IPS DF 4.7 (cell line): Measurements from ENCODE around the gene KBTBD2.
"Not testable (repeated sequence)": the region's sequence is repeated elsewhere in the genome, so short reads cannot be mapped to it uniquely, and the experiment has no call there.

ENCODE experiments used
- DNase-seq: peaks from one replicate; pipeline ENCODE4 v3.0.0-alpha.2; 2013; ENCODE audit warnings: low spot score; ENCODE audit errors: extremely low read depth

The KBTBD2 gene

DNA sequence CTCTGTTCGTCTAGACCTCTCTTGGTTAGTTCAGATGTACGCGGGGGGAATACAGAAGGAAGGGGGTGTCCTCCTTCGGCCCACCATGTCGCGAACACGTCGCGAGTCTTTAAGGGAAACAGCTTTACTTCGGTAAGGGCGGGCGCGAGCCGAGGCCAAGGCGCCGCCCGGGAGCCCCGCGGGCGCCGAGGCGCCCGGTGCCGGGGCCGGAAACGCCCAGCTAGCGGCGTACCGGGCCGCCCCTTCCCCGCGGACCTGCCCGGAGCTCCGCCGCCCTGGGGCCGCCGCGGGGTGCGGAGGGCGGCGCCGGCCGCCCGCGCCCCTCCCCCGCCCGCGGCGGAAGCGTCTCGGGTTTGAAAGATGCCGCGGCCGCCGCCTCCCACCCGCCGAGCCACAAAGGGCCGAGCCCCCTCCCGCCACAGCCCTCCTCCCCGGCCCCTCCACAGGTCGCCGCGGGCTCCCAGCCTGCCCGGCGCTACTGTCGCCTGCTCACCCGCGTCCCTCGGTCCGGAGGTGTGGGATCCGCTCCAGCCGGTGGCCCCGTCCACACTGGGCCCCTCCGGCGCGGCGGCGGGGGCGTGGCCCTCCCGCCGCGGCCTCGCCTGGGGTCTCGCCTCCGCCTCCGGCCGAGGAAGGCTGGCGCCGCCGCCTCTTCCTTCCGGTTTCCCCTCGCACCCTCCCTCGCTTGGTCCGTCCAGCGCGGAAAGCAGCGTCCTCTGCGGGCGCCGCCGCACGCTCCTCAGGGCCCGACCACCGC lies at the start of gene KBTBD2:
Gene KBTBD2, minus strand, starts transcription at position 718 of the 757 bp plus-strand sequence. CDS start 12,156 bp downstream, outside the sequence.
- no peak for DNase-seq

- no peak for DNase-seq
These were observed 49.6 kb upstream of the KBTBD2 start for GRCh38 chr7:32941181-32941580.

- DNase-seq = no peak
These were observed 46.0 kb upstream of the KBTBD2 start for GRCh38 chr7:32937344-32938174.

DNA sequence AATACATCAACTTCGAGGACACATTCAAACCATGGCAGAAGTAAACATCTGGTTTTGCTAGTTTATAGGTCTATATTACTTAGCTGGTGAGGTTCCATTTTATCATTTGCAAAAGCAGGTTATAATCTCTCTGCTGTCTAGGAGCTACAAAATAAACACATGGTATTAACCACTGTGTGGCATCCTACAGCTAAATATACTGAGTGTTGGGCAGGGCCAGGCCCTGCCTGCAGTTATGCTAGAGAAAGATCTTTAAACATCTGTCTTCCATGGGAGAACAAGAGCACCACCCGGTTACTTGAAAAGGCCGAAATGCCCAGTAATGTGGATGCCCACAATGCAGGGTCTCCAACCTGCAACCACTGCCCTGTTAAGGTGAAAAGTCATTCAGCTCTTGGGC lies 45.1 kb upstream of the KBTBD2 start:
- no peak for DNase-seq

DNA sequence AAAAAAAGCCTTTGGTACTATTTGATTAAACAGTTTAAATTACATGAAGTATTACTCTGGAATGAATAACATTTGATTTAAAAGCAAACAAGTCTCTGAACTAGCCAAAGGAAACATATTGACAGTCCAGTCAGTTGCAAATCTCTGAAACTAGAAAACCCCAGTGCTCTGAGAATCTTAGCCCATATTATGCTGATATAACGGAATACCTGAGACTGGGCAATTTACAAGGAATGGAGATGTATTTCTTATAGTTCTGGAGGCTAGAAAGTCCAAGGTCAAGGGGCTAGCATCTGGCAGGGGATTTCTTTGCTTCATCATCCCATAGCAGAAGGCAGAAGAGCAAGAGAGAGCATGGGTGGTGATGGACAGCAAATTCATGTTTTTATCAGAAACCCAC lies 44.0 kb upstream of the KBTBD2 start:
- no peak for DNase-seq

DNA sequence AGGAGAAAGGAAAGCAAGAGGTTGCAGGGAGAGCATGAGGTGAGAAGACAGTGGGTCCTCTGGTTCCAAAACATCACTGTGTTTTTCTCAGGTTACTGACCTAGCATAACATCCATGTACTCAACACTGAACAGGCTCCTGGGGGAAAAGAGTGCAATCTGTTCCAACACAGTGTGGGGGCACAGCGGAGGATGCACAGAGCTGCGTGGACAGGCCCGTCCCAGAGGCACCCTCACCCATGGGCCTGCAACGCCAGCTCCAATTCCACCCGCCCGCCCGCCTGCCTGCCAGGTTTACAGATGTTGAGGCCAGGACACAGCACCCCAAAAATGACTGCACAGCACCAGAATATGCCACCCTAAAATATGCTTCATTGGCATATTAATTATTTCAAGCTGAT lies 38.8 kb upstream of the KBTBD2 start:
- no peak for DNase-seq

- DNase-seq = no peak
These were observed 38.0 kb upstream of the KBTBD2 start for GRCh38 chr7:32929430-32930143.

- no peak for DNase-seq
These were observed 37.3 kb upstream of the KBTBD2 start for GRCh38 chr7:32928785-32929298.

DNA sequence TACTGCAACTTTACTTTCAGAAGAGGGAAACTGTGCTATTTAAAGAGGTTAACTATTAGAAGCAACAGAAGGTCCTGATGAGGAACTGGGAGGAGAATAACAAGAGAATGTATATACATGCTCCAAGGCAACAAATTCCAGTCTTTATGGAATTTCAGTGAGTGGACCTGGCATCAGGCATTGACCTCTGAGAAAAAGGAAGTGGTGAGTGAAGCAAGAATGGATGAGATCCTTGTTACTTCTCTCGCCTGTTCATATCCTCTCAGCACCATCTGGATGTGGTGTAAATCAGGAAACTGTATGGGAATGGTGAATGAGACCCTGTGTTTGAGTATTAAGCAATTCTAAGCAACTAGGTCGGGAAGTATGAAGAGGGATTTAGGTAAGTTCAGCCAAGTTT lies 30.3 kb upstream of the KBTBD2 start:
- no peak for DNase-seq

- DNase-seq = not testable (repeated sequence)
These were observed 25.4 kb upstream of the KBTBD2 start for GRCh38 chr7:32916994-32917393.

DNA sequence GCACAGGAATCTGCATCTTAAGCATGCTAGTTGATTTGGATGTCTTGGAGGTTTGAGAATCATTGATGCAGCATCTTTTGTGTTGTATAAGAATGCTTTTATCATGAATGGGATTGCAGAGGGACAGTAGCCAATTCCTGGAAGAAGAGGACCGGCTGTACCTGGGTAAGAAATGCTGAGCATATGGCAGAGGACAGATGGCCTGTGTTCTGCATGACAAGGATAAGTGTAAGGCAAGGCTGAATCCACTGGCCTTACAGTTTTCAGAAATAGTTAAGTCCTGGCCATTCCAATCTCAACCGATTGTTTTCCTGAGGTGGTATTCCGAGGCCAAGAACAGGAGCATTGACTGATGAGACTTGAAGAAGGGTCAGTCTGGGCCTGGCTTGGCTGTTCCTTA lies 24.4 kb upstream of the KBTBD2 start:
- no peak for DNase-seq

DNA sequence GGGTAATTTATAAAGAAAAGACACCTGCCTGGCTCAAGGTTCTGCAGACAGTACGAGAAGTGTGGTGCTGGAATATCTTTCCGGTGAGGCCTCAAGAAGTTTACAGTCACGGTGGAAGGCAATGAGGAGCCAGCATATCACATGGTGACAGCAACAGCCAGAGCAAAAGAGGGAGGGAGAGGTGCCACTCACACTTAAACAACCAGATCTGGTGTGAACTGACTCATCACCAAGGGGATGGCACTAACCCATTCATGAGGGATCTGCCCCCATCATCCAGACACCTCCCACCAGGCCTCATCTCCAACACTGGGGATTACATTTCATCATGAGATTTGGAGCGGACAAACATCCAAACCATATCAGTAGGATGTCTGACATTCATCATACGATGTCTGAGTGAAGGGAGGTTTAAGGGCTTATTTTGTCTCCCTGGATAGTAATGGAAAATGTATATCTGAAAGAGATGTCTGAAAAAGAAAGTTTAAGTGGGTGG lies 23.5 kb upstream of the KBTBD2 start:
- DNase-seq = no peak

GRCh38 chr7:32914184-32914583 lies 22.6 kb upstream of the KBTBD2 start:
- no peak for DNase-seq

DNA sequence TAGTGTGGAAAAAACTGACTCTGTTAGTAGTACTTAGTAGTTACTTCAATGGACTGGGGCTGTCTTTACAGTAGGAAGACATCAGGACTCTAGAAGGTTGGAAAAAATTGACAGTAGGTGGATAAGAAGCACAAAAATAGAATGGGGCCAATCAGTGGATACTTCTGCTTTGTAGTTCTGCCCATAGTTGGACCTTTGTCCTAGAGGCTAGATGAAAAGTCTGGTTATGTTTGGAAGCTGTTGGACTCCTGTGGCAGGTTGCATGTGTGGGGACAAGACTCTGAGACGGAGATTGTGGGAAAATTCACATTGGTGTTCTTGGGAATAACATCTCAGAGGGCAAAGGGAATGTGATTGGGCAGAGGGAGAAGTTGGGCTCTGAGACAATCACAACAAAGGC lies 18.6 kb upstream of the KBTBD2 start:
- no peak for DNase-seq

DNA sequence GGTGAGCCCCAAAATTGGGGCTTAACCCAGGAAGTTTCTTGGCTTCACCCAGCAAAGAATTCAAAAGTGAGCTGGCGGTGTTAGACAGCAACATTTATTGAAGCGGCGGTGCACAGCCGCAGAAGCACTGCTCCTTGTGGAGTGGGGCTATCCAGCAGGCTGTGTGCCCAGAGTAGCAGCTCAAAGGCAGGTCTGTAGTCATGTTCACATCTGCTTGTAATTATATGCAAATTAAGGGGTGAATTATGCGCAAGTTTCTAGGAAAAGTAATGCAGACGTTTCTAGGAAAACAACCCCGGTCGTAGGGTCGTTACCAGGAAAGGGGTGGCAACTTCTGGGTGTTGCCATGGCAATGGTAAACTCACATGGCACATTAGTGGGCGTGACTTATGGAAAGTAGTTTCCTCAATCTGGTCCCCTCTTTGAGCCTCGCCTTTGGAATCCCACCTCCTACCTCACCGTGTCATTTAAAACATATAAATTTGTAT lies 13.7 kb upstream of the KBTBD2 start:
- no peak for DNase-seq

DNA sequence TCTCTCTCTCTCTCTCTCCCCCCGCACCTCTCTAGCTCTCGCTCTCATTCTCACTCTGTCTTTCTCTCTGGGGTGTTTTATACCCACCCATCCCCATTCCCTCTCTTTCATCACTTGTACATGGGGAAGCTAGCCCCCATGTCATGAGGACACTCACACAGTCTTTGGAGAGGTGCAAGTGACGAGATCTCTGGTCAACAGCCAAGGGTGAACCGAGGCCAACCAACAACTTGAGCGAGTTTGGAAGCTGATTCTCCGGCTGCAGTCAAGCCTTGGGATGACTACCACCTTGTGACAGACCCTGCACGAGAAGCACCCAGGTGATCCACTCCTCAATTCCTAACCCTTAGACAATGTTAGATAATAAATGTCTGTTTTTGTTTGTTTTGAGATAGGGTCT lies 10.1 kb upstream of the KBTBD2 start:
- no peak for DNase-seq

GRCh38 chr7:32900433-32900995 lies 9.0 kb upstream of the KBTBD2 start:
- no peak for DNase-seq

DNA sequence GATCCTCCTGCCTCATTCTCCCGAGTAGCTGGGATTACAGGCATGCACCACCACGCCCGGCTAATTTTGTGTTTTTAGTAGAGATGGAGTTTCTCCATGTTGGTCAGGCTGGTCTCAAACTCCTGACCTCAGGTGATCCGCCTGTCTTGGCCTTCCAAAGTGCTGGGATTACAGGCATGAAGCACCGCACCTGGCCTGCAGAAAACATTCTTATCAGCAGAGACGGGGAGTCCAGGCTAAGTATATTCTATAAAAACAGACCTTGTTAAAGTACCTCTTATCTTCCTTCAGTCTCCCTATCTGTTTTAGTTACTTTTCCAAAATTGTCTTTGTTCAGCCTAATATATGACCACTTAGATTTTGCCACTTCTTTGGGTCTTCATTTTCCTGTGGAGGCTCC lies 5.8 kb upstream of the KBTBD2 start:
- DNase-seq = not testable (repeated sequence)

GRCh38 chr7:32896564-32897347 lies 5.2 kb upstream of the KBTBD2 start:
- DNase-seq = no peak

GRCh38 chr7:32894171-32894570 lies 2.6 kb upstream of the KBTBD2 start:
- DNase-seq = no peak
